Testis (tissue), 2 donors: ENCODE measurements around the gene PAPOLG.

Source experiments
- POLR2A ChIP-seq: fragments of 450-650 bp; IDR thresholded peaks from one replicate; pipeline ENCODE4 v1.6.1; 2017; ENCODE audit warnings: antibody characterized with exemption, mild to moderate bottlenecking, moderate library complexity
- TF ChIP-seq, protein P1 (sequence below), 3 experiments: fragments of 450-650 bp in 2 of 3; fragments of 200-600 bp in 1 of 3; sonication (generic) in 1 of 3; IDR thresholded peaks; one replicate each; pipeline ENCODE4 v1.5.1; 2016 to 2019; ENCODE audit warnings: antibody characterized with exemption in 3 of 3, mild to moderate bottlenecking in 2 of 3, moderate library complexity in 1 of 3

DNA sequence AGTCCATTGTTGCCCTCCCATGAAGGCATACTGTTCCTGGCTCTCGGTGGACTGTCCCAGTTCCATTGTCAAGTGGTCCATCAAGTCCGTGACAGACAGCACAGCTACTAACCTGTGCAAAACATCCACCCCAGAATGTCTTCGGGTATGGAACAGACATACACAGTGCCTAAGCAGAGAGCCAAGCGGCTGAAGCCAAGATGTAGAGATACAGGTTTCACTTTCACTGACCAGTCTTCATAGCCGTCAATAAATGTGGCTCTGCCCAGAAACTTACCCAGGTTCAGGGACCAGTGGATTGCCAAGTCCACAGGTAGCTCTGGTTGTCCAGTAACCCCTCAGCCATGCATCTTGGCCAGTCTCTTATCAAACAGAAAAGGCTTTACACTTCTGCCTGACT lies 10.7 kb upstream of the PAPOLG start:
- TF ChIP-seq, protein P1, sequence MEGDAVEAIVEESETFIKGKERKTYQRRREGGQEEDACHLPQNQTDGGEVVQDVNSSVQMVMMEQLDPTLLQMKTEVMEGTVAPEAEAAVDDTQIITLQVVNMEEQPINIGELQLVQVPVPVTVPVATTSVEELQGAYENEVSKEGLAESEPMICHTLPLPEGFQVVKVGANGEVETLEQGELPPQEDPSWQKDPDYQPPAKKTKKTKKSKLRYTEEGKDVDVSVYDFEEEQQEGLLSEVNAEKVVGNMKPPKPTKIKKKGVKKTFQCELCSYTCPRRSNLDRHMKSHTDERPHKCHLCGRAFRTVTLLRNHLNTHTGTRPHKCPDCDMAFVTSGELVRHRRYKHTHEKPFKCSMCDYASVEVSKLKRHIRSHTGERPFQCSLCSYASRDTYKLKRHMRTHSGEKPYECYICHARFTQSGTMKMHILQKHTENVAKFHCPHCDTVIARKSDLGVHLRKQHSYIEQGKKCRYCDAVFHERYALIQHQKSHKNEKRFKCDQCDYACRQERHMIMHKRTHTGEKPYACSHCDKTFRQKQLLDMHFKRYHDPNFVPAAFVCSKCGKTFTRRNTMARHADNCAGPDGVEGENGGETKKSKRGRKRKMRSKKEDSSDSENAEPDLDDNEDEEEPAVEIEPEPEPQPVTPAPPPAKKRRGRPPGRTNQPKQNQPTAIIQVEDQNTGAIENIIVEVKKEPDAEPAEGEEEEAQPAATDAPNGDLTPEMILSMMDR (IDR thresholded peaks at IDR 0.05) = no peak
- no peak for TF ChIP-seq POLR2A
